Thyroid gland (tissue), 4 donors: Measurements from ENCODE around the gene DPP4. TPM values are rescaled to one million over a fixed set of nuclear protein-coding genes. Genes with fewer than 3 reads are reported as not detected.

Source experiments
- DNase-seq, 2 donors: peaks; one replicate each; pipeline ENCODE4 v3.0.0-alpha.2; 2019
- H3K27ac ChIP-seq, 3 donors: fragments of 200-600 bp; sonication (generic); 1 replicate in 2 of 3; 2 replicates in 1 of 3; pipeline ENCODE4 v1.5.1; 2016 to 2019; ENCODE audit warnings: mild to moderate bottlenecking in 1 of 3, moderate library complexity in 1 of 3
- H3K27me3 ChIP-seq: fragments of 200-600 bp; sonication (generic); one replicate; pipeline ENCODE4 v1.5.1; 2019
- H3K36me3 ChIP-seq, 2 donors: fragments of 200-600 bp; sonication (generic); one replicate each; pipeline ENCODE4 v1.5.1; 2016 to 2019
- H3K4me1 ChIP-seq, 2 donors: fragments of 200-600 bp; sonication (generic); one replicate each; pipeline ENCODE4 v1.5.1; 2017 to 2019
- H3K4me3 ChIP-seq, 3 donors: fragments of 200-600 bp; sonication (generic); replicated peaks in 1 of 3; 1 replicate in 2 of 3; 2 replicates in 1 of 3; pipeline ENCODE4 v1.5.1; 2016; ENCODE audit warnings: mild to moderate bottlenecking in 1 of 3
- H3K9me3 ChIP-seq: fragments of 200-600 bp; sonication (generic); one replicate; pipeline ENCODE4 v1.5.1; 2017
- POLR2A ChIP-seq, 2 donors: fragments of 450-650 bp; IDR thresholded peaks; one replicate each; pipeline ENCODE4 v1.6.1; 2017; ENCODE audit warnings: antibody characterized with exemption in 2 of 2, mild to moderate bottlenecking in 2 of 2, moderate library complexity in 1 of 2
- WGBS, 2 donors: methylation state at CpG; one replicate each; pipeline ENCODE4 v1.1.5; 2017; 5-methylcytosine and 5-hydroxymethylcytosine counted together
- intact Hi-C: fragments of 100-400 bp; cut with DNase I; formaldehyde crosslinking; loops from one replicate; pipeline ENCODE4 v1.15.1; 2023
- total RNA-seq, 4 donors: library from RNA; depleted of rRNA; stranded (reverse); fragments of >200 nt; gene quantifications; one replicate each; pipeline ENCODE4 v1.2.3, GENCODE V29; 2016
- TF ChIP-seq, protein P1 (sequence below), 6 experiments: fragments of 200-600 bp in 3 of 6; fragments of 450-650 bp in 3 of 6; sonication (generic) in 3 of 6; IDR thresholded peaks; one replicate each; pipeline ENCODE4 v1.5.1; 2016 to 2019; ENCODE audit warnings: antibody characterized with exemption in 6 of 6, mild to moderate bottlenecking in 2 of 6, inconsistent platforms in 1 of 6, moderate library complexity in 1 of 6

The DPP4 gene
- total RNA-seq, 4 donors from 2014 or later, result 3.0 to 12.7 (median 4.4) TPM

DNA sequence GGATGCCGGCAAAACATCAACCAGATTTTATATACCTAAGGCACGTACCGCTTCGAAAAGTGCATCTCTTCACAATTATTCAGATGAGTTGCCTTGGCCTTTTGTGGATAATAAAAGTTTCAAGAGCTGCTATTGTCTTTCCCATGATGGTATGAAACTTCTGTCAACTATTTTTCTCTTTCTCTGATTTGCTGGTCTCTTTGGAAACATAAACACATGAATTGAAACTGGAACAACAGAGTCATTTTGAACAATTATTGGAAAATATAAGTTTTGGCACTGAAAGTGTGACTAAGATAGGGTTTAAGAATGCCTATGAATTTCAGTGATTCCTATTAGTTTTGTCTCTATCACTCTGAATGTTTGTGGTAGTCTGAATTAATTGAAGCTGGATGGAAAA is 109.9 kb downstream of the DPP4 start:
- TF ChIP-seq, protein P1, sequence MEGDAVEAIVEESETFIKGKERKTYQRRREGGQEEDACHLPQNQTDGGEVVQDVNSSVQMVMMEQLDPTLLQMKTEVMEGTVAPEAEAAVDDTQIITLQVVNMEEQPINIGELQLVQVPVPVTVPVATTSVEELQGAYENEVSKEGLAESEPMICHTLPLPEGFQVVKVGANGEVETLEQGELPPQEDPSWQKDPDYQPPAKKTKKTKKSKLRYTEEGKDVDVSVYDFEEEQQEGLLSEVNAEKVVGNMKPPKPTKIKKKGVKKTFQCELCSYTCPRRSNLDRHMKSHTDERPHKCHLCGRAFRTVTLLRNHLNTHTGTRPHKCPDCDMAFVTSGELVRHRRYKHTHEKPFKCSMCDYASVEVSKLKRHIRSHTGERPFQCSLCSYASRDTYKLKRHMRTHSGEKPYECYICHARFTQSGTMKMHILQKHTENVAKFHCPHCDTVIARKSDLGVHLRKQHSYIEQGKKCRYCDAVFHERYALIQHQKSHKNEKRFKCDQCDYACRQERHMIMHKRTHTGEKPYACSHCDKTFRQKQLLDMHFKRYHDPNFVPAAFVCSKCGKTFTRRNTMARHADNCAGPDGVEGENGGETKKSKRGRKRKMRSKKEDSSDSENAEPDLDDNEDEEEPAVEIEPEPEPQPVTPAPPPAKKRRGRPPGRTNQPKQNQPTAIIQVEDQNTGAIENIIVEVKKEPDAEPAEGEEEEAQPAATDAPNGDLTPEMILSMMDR (IDR thresholded peaks at IDR 0.05), result no peak
- TF ChIP-seq POLR2A (IDR thresholded peaks at IDR 0.05), result no peak
- Histone ChIP-seq H3K27me3 (no peaks in the 10 kb centered on the region), H3K4me3 (no peak overlapping the region), H3K36me3 (no peaks in the 10 kb centered on the region), H3K4me1 (no peaks in the 10 kb centered on the region), H3K9me3 (no peaks in the 10 kb centered on the region), H3K27ac (no peak overlapping the region)
- 95% methylated on average over 4 of the region's 4 CpGs for WGBS, 2 donors
- intact Hi-C loops, result no loop called here
- DNase-seq, result no peak

- intact Hi-C loops, result no loop called here
- H3K36me3 ChIP-seq, result no peaks in the 10 kb centered on the region
- H3K4me1 ChIP-seq, result no peaks in the 10 kb centered on the region
- H3K9me3 ChIP-seq, result no peaks in the 10 kb centered on the region
- TF ChIP-seq, protein P1 (IDR thresholded peaks at IDR 0.05), result no peak
- no peaks in the 10 kb centered on the region for H3K27me3 ChIP-seq
- H3K4me3 ChIP-seq, result no peak overlapping the region
- H3K27ac ChIP-seq, result no peak overlapping the region
- no peak for DNase-seq
Observed at GRCh38 chr2:161962160-161962559, 111.9 kb downstream of the DPP4 start.

GRCh38 chr2:161961061-161961460 is 113.0 kb downstream of the DPP4 start:
- no peak for DNase-seq
- intact Hi-C loops, result no loop called here
- H3K27me3 ChIP-seq, result no peaks in the 10 kb centered on the region
- H3K27ac ChIP-seq, result no peak overlapping the region
- 94% methylated on average over 2 of the region's 2 CpGs for WGBS, 2 donors
- no peaks in the 10 kb centered on the region for H3K9me3 ChIP-seq
- TF ChIP-seq POLR2A (IDR thresholded peaks at IDR 0.05), result no peak
- TF ChIP-seq, protein P1 (IDR thresholded peaks at IDR 0.05), result no peak
- H3K36me3 ChIP-seq, result no peaks in the 10 kb centered on the region
- no peak overlapping the region for H3K4me3 ChIP-seq
- H3K4me1 ChIP-seq, result no peaks in the 10 kb centered on the region

DNA sequence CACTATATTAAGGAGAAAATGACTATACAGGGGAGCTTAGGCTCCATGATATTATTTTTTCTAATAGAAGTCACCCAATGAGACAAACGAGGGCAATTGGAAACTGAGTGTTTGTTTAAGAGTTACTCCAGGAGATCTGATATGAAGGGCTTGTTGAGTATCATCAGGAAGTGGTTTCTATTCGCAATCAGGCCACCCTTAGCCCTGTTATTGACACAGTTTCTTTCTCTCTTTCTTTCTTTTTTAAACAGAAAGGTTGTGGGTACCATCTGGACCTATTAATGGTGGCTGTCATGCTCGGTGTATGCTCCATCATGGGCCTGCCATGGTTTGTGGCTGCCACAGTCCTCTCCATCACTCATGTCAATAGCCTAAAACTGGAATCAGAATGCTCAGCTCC is 117.3 kb downstream of the DPP4 start:
- Histone ChIP-seq H3K4me3 (no peak overlapping the region), H3K27me3 (no peaks in the 10 kb centered on the region), H3K9me3 (no peaks in the 10 kb centered on the region), H3K36me3 (no peaks in the 10 kb centered on the region), H3K4me1 (no peaks in the 10 kb centered on the region), H3K27ac (no peak overlapping the region)
- intact Hi-C loops, result no loop called here
- TF ChIP-seq, protein P1 (IDR thresholded peaks at IDR 0.05), result no peak
- no peak for TF ChIP-seq POLR2A (IDR thresholded peaks at IDR 0.05)
- WGBS, 2 donors, result 33 to 39% methylated on average over 3 of the region's 3 CpGs
- DNase-seq, result no peak

DNA sequence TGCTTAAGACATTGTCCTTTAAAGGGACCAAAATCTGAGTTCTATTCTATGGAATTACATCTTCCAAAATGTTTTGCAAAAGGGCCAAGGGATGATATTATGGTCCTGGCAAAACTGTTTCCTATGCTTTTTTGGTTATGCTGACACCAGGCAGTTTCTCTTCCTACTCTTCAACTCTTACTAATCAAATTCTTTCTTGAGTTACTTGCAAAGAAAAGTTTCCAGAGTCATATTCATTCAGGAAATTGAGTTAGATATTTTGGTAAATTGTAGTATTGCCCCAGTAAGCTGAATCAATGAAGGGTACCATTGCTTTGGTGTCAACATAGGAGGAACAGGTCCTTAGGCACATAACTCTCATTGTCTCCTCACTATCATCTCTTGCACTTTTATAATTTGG is 118.8 kb downstream of the DPP4 start:
- H3K36me3 ChIP-seq, result no peaks in the 10 kb centered on the region
- intact Hi-C loops, result no loop called here
- no peaks in the 10 kb centered on the region for H3K4me1 ChIP-seq
- no peak overlapping the region for H3K4me3 ChIP-seq
- H3K27me3 ChIP-seq, result no peaks in the 10 kb centered on the region
- DNase-seq, result no peak
- no peaks in the 10 kb centered on the region for H3K9me3 ChIP-seq
- no peak overlapping the region for H3K27ac ChIP-seq
- TF ChIP-seq, protein P1 (IDR thresholded peaks at IDR 0.05), result no peak
- TF ChIP-seq POLR2A (IDR thresholded peaks at IDR 0.05), result no peak
